Loucy (cell line): Measurements from ENCODE around the gene ARHGAP32.

ENCODE experiments used
- H2AFZ ChIP-seq: fragments of 200-600 bp; sonication (generic); 2 replicates; pipeline ENCODE4 v1.6.0; 2016; ENCODE audit warnings: antibody characterized with exemption, mild to moderate bottlenecking, low read length, moderate library complexity
- H3F3A ChIP-seq: fragments of 200-600 bp; 2 replicates; pipeline ENCODE4 v1.6.0; 2016; ENCODE audit warnings: antibody characterized with exemption, low read depth, mild to moderate bottlenecking
- H3K27me3 ChIP-seq: fragments of 200-600 bp; sonication (generic); 2 replicates; pipeline ENCODE4 v1.6.1; 2014; ENCODE audit warnings: low read length, mild to moderate bottlenecking; ENCODE audit not compliant: insufficient read depth, poor library complexity, severe bottlenecking
- H3K36me3 ChIP-seq: fragments of 200-600 bp; sonication (generic); 2 replicates; pipeline ENCODE4 v1.6.1; 2016; ENCODE audit warnings: low read length; ENCODE audit not compliant: insufficient read depth
- H3K4me1 ChIP-seq: fragments of 200-600 bp; sonication (generic); 2 replicates; pipeline ENCODE4 v1.5.1; 2014; ENCODE audit warnings: low read length, mild to moderate bottlenecking; ENCODE audit not compliant: insufficient read depth, poor library complexity, severe bottlenecking
- H3K4me2 ChIP-seq: fragments of 200-600 bp; sonication (generic); 2 replicates; pipeline ENCODE4 v1.6.0; 2014; ENCODE audit warnings: antibody characterized with exemption, low read length, low read depth, mild to moderate bottlenecking; ENCODE audit not compliant: poor library complexity, severe bottlenecking
- H3K4me3 ChIP-seq: fragments of 200-600 bp; sonication (generic); 2 replicates; pipeline ENCODE4 v1.5.1; 2014; ENCODE audit warnings: low read length, mild to moderate bottlenecking, mixed read lengths; ENCODE audit not compliant: poor library complexity, severe bottlenecking
- H3K79me2 ChIP-seq: fragments of 200-600 bp; sonication (generic); 2 replicates; pipeline ENCODE4 v1.6.1; 2014; ENCODE audit warnings: low read length; ENCODE audit not compliant: insufficient read depth
- H3K9ac ChIP-seq: fragments of 200-600 bp; sonication (generic); 2 replicates; pipeline ENCODE4 v1.6.0; 2014; ENCODE audit warnings: mild to moderate bottlenecking, low read depth, low read length, moderate library complexity; ENCODE audit not compliant: poor library complexity, severe bottlenecking
- H3K9me2 ChIP-seq: fragments of 200-600 bp; sonication (generic); replicated peaks from 2 replicates; pipeline ENCODE4 v1.6.1; 2016; ENCODE audit warnings: low read depth, low read length, mixed read lengths
- H3K9me3 ChIP-seq: fragments of 200-600 bp; sonication (generic); 2 replicates; pipeline ENCODE4 v1.6.1; 2014; ENCODE audit warnings: mild to moderate bottlenecking, antibody characterized with exemption, low read length, low read depth; ENCODE audit not compliant: insufficient read depth
- H4K20me1 ChIP-seq: fragments of 200-600 bp; sonication (generic); 2 replicates; pipeline ENCODE4 v1.6.0; 2014; ENCODE audit warnings: antibody characterized with exemption, low read length, mild to moderate bottlenecking; ENCODE audit not compliant: insufficient read depth, poor library complexity, severe bottlenecking
- EZH2phosphoT487 ChIP-seq: fragments of 200-600 bp; IDR thresholded peaks from 2 replicates; pipeline ENCODE4 v1.6.1; 2018; ENCODE audit warnings: antibody characterized with exemption, mild to moderate bottlenecking, moderate library complexity, borderline replicate concordance
- TF ChIP-seq, protein P1 (sequence below): fragments of 200-600 bp; sonication (generic); conservative IDR thresholded peaks from 2 replicates; pipeline ENCODE4 v1.5.1; 2014; ENCODE audit warnings: mild to moderate bottlenecking, antibody characterized with exemption, low read length

ARHGAP32 gene

GRCh38 chr11:128940603-128941002 lies 251.5 kb downstream of the ARHGAP32 start:
- Histone ChIP-seq H3K36me3 (no peaks in the 10 kb centered on the region), H3K4me3 (no peak overlapping the region), H3K4me2 (no peak overlapping the region), H3K9me2 (no peaks in the 10 kb centered on the region), H4K20me1 (no peaks in the 10 kb centered on the region), H3K4me1 (no peaks in the 10 kb centered on the region), H3F3A (no peaks in the 10 kb centered on the region), H2AFZ (no peak overlapping the region), H3K9ac (no peak overlapping the region), H3K79me2 (no peaks in the 10 kb centered on the region), H3K9me3 (no peaks in the 10 kb centered on the region), H3K27me3 (no peaks in the 10 kb centered on the region)
- TF ChIP-seq, protein P1, sequence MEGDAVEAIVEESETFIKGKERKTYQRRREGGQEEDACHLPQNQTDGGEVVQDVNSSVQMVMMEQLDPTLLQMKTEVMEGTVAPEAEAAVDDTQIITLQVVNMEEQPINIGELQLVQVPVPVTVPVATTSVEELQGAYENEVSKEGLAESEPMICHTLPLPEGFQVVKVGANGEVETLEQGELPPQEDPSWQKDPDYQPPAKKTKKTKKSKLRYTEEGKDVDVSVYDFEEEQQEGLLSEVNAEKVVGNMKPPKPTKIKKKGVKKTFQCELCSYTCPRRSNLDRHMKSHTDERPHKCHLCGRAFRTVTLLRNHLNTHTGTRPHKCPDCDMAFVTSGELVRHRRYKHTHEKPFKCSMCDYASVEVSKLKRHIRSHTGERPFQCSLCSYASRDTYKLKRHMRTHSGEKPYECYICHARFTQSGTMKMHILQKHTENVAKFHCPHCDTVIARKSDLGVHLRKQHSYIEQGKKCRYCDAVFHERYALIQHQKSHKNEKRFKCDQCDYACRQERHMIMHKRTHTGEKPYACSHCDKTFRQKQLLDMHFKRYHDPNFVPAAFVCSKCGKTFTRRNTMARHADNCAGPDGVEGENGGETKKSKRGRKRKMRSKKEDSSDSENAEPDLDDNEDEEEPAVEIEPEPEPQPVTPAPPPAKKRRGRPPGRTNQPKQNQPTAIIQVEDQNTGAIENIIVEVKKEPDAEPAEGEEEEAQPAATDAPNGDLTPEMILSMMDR: no peak
- TF ChIP-seq EZH2phosphoT487: no peak

GRCh38 chr11:128940156-128940555 lies 252.0 kb downstream of the ARHGAP32 start:
- no peaks in the 10 kb centered on the region for H3K9me2 ChIP-seq
- no peak overlapping the region for H2AFZ ChIP-seq
- no peaks in the 10 kb centered on the region for H3K27me3 ChIP-seq
- H3F3A ChIP-seq: no peaks in the 10 kb centered on the region
- no peak overlapping the region for H3K4me2 ChIP-seq
- no peaks in the 10 kb centered on the region for H3K4me1 ChIP-seq
- TF ChIP-seq, protein P1: no peak
- TF ChIP-seq EZH2phosphoT487: no peak
- H3K9ac ChIP-seq: no peak overlapping the region
- no peak overlapping the region for H3K4me3 ChIP-seq
- H3K79me2 ChIP-seq: no peaks in the 10 kb centered on the region
- no peaks in the 10 kb centered on the region for H4K20me1 ChIP-seq
- no peaks in the 10 kb centered on the region for H3K36me3 ChIP-seq
- H3K9me3 ChIP-seq: no peaks in the 10 kb centered on the region

- Histone ChIP-seq H3K27me3 (no peaks in the 10 kb centered on the region), H2AFZ (no peak overlapping the region), H3F3A (no peaks in the 10 kb centered on the region), H3K9me2 (no peaks in the 10 kb centered on the region), H3K36me3 (no peaks in the 10 kb centered on the region), H3K79me2 (no peaks in the 10 kb centered on the region), H3K9ac (no peak overlapping the region), H3K4me2 (no peak overlapping the region), H3K4me1 (no peaks in the 10 kb centered on the region), H4K20me1 (no peaks in the 10 kb centered on the region), H3K9me3 (no peaks in the 10 kb centered on the region), H3K4me3 (no peak overlapping the region)
- TF ChIP-seq, protein P1: no peak
- no peak for TF ChIP-seq EZH2phosphoT487
Observed at GRCh38 chr11:128939591-128939990, 252.5 kb downstream of the ARHGAP32 start.
